Activated CD4-positive, alpha-beta T cell treated with anti-CD3 and anti-CD28 coated beads, Interleukin-2, amount 10 ng/mL, durations not matched to agents 24 days and 14 days (primary cell): Measurements from ENCODE around the gene FAM20A. TPM values are rescaled to one million over a fixed set of nuclear protein-coding genes. Genes with fewer than 3 reads are reported as not detected.
A peak's percentile ranks its signal among the peaks of the same experiment; 100 is the strongest.
"Not testable (repeated sequence)": the region's sequence is repeated elsewhere in the genome, so short reads cannot be mapped to it uniquely, and the experiment has no call there.

Experiments used
- DNase-seq: peaks from one replicate; pipeline ENCODE4 v3.0.0; 2022
- H3K27ac Mint-ChIP-seq: one replicate; pipeline ENCODE4 v1.8.0; 2022; ENCODE audit warnings: mild to moderate bottlenecking, mixed read lengths
- H3K27me3 Mint-ChIP-seq: one replicate; pipeline ENCODE4 v1.8.0; 2022; ENCODE audit warnings: mixed read lengths
- H3K36me3 Mint-ChIP-seq: one replicate; pipeline ENCODE4 v1.8.0; 2022; ENCODE audit warnings: low read depth, mild to moderate bottlenecking, mixed read lengths
- H3K4me1 Mint-ChIP-seq: one replicate; pipeline ENCODE4 v1.8.0; 2021; ENCODE audit warnings: mixed read lengths
- H3K4me3 Mint-ChIP-seq: one replicate; pipeline ENCODE4 v1.8.0; 2022; ENCODE audit warnings: mild to moderate bottlenecking, moderate library complexity, mixed read lengths
- H3K9me3 Mint-ChIP-seq: one replicate; pipeline ENCODE4 v1.8.0; 2021; ENCODE audit warnings: mixed read lengths
- intact Hi-C: fragments of 100-400 bp; cut with micrococcal nuclease; formaldehyde crosslinking; loops from one replicate; pipeline ENCODE4 v1.15.1; 2023
- total RNA-seq: library from RNA; stranded (reverse); gene quantifications from 2 replicates; pipeline ENCODE4 v1.2.3, GENCODE V29; 2022

FAM20A gene
- total RNA-seq, 1 donor from 2014 or later, result not detected

- H3K27me3 Mint-ChIP-seq, result no peaks in the 10 kb centered on the region
- H3K4me3 Mint-ChIP-seq, result no peak overlapping the region
- H3K4me1 Mint-ChIP-seq, result peaks cover 20% of the 10 kb centered on the region
Measured at GRCh38 chr17:68522266-68522665, 78.9 kb downstream of the FAM20A start.

GRCh38 chr17:68519911-68520310 lies 81.3 kb downstream of the FAM20A start:
- Mint-ChIP-seq H3K4me3 (no peak overlapping the region), H3K36me3 (peaks cover 62% of the 10 kb centered on the region), H3K4me1 (peaks cover 31% of the 10 kb centered on the region), H3K27ac (no peak overlapping the region), H3K9me3 (no peaks in the 10 kb centered on the region), H3K27me3 (no peaks in the 10 kb centered on the region)
- DNase-seq, result no peak
- intact Hi-C loops, result loop anchor here (10.0 kb wide), 1 partner anchor 805 kb away; the partner anchor contains the start of gene ABCA5

More at GRCh38 chr17:68522266-68522665, 78.9 kb downstream of the FAM20A start:
- H3K36me3 Mint-ChIP-seq, result peaks cover 64% of the 10 kb centered on the region
- DNase-seq, result no peak
- H3K9me3 Mint-ChIP-seq, result no peaks in the 10 kb centered on the region
- no peak overlapping the region for H3K27ac Mint-ChIP-seq
- intact Hi-C loops, result no loop called here

DNA sequence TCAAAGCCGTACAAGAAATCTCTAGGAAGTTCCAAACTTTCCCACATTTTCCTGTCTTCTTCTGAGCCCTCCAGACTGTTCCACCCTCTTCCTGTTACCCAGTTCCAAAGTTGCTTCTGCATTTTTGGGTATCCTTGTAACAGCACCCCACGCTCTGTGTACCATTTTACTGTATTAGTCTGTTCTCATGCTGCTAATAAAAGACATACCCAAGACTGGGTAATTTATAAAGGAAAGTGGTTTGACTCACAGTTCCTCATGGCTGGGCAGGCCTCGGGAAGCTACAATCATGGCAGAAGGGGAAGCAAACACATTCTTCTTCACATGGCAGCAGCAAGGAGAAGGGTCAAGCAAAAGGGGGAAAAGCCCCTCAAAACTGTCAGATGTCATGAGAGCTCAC lies 82.1 kb downstream of the FAM20A start:
- not testable (repeated sequence) for H3K27me3 Mint-ChIP-seq, H3K4me3 Mint-ChIP-seq, DNase-seq, H3K9me3 Mint-ChIP-seq
- intact Hi-C loops, result loop anchor here (10.0 kb wide), 1 partner anchor 806 kb away; the partner anchor contains the start of gene ABCA5
- peaks cover 39% of the 10 kb centered on the region for H3K4me1 Mint-ChIP-seq
- H3K27ac Mint-ChIP-seq, result peak overlapping the region; percentile 52
- H3K36me3 Mint-ChIP-seq, result peaks cover 61% of the 10 kb centered on the region

DNA sequence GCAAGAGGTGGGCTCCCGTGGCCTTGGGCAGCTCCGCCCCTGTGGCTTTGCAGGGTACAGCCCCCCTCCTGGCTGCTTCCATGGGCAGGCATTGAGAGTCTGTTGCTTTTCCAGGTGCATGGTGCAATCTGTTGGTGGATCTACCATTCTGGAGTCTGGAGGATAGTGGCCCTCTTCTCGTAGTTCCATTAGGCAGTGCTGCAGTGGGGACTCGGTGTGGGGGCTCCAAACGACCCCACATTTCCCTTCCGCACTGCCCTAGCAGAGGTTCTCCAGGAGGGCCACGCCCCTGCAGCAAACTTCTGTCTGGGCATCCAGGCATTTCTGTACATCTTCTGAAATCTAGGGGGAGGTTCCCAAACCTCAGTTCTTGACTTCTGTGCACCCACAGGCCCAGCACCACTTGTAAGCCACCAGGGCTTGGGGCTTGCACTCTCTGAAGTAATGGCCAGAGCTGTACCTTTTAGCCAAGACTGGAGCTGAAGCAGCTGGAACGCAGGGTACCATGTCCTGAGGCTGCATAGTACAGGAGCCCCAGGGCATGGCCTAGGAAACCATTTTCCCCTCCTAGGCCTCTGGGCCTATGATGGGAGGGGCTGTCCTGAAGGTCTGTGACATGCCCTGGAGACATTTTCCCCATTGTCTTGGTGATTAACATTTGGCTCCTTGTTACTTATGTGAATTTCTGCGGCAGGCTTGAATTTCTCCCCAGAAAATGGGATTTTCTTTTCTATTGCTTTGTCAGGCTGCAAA lies 82.9 kb downstream of the FAM20A start:
- intact Hi-C loops, result loop anchor here (10.0 kb wide), 1 partner anchor 807 kb away; the partner anchor contains the start of gene ABCA5
- Mint-ChIP-seq H3K9me3 (no peaks in the 10 kb centered on the region), H3K27ac (no peak overlapping the region), H3K4me3 (no peak overlapping the region), H3K4me1 (peaks cover 47% of the 10 kb centered on the region), H3K36me3 (peaks cover 61% of the 10 kb centered on the region), H3K27me3 (no peaks in the 10 kb centered on the region)
- DNase-seq, result no peak

GRCh38 chr17:68517605-68518004 lies 83.6 kb downstream of the FAM20A start:
- H3K4me3 Mint-ChIP-seq, H3K27me3 Mint-ChIP-seq, H3K27ac Mint-ChIP-seq, H3K9me3 Mint-ChIP-seq, DNase-seq: not testable (repeated sequence)
- H3K36me3 Mint-ChIP-seq, result peaks cover 58% of the 10 kb centered on the region
- H3K4me1 Mint-ChIP-seq, result peaks cover 45% of the 10 kb centered on the region
- intact Hi-C loops, result loop anchor here (10.0 kb wide), 1 partner anchor 807 kb away; the partner anchor contains the start of gene ABCA5

DNA sequence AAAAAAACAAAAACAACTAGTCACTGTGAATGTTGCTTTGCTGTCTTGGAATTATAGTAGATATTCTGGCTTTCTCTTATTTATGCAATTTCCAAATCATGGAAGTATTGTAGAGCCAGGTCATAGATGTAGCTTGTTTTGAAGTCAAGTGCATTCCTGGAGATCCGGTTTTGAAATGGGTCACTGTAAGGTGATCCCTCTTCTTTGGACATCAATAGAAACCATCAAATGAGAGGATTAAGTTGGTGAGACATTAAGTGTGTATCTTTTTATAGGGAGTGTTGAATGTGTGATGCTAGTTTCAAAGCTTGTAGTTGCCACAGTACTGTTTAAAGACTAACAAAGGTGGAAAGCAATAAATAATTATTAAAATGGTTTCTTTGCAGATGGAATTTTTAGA lies 84.4 kb downstream of the FAM20A start:
- H3K36me3 Mint-ChIP-seq, result peaks cover 52% of the 10 kb centered on the region
- H3K4me3 Mint-ChIP-seq, result no peak overlapping the region
- DNase-seq, result no peak
- no peaks in the 10 kb centered on the region for H3K9me3 Mint-ChIP-seq
- H3K4me1 Mint-ChIP-seq, result peaks cover 42% of the 10 kb centered on the region
- intact Hi-C loops, result loop anchor here (10.0 kb wide), 1 partner anchor 808 kb away; the partner anchor contains the start of gene ABCA5
- no peak overlapping the region for H3K27ac Mint-ChIP-seq
- no peaks in the 10 kb centered on the region for H3K27me3 Mint-ChIP-seq

DNA sequence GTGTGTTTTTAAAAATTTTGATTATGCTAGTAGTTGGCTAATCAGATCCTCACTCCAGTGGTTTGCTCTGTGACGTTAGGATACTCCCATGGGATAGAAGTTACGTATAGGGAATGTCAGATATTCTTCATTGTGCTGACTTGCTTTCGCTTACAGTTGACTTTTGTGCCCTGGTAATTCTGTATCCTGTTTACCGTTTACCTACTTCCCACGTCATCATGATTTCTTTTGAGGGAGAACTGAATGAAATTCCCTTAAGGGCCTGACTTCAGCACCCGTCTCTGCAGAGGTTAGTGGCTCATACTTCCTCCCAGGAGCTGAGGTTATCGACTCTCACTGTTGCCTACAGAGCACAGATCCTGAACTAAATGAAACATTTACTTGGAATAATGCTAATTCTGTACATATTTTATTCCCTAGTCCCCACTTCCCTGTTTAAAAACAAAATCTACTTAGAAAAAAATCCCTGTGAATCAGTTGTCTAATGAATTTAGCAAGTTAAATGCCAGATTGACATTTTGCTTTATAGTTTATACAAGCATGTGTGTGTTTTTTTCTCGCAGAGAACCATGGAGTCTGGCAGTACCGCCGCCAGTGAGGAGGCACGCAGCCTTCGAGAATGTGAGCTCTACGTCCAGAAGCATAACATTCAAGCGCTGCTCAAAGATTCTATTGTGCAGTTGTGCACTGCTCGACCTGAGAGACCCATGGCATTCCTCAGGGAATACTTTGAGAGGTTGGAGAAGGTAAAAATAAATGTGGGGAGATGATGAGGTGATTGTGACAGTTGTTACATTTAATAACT lies 86.1 kb downstream of the FAM20A start:
- peaks cover 49% of the 10 kb centered on the region for H3K36me3 Mint-ChIP-seq
- intact Hi-C loops, result loop anchor here (5.0 to 10.0 kb wide), 4 partner anchors 223 to 810 kb away; partner anchors contain the start of genes ABCA5, AMZ2, ARSG and SLC16A6
- H3K4me1 Mint-ChIP-seq, result peaks cover 54% of the 10 kb centered on the region
- H3K4me3 Mint-ChIP-seq, result peak overlapping the region; percentile 99
- H3K27ac Mint-ChIP-seq, result no peak overlapping the region
- no peaks in the 10 kb centered on the region for H3K27me3 Mint-ChIP-seq
- no peaks in the 10 kb centered on the region for H3K9me3 Mint-ChIP-seq
- DNase-seq, result no peak

DNA sequence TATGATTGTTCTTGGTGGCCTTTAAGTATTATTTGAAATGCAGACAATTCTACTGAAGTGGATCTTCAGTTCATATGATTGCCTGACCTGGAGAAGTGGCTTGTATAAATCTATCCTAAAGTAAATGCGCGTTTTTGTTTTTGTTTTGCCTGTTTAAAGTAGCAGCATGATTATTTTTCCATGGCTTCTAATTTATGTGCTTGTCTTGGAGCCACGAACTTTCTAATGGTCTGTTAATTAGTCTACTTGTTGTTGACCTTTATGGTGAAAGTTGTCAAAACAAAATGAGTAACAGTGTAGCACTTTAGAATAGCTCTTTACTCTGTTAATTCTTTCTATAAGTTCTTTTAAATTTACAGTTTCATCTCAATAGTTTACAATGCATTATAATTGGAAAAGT lies 87.2 kb downstream of the FAM20A start:
- peaks cover 44% of the 10 kb centered on the region for H3K36me3 Mint-ChIP-seq

DNA sequence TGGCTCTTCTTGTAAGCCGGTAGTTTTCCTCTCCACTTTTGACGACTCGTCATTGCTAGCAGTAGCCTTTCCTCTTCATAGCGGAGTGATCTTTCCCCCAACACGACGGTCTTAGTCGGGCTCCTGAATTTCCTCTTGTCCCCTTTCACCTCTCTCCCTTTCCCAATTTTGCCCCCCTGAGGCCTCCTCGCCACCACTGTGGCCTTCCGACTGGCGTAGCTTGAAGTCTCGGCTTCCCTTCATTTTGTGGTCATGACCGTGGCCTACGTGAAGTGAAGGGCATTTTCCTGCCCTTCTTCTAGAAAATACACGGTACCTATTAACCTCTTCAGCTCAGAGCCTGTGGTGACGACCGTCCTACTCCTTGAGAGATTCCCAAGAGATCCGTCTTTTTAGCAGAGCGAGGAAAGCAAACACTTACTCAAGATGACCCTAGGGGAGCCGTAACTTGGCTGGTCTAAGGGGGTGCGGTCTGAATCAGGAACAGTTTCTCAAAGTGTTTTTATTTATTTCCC lies 88.2 kb downstream of the FAM20A start:
- intact Hi-C loops, result loop anchor here (5.0 to 10.0 kb wide), 4 partner anchors 221 to 812 kb away; partner anchors contain the start of genes ABCA5, AMZ2, ARSG and SLC16A6
- peaks cover 58% of the 10 kb centered on the region for H3K4me1 Mint-ChIP-seq
- H3K27ac Mint-ChIP-seq, result peak overlapping the region; percentile 97
- H3K27me3 Mint-ChIP-seq, result no peaks in the 10 kb centered on the region
- H3K9me3 Mint-ChIP-seq, result no peaks in the 10 kb centered on the region
- peak; percentile 75 for DNase-seq
- peaks cover 37% of the 10 kb centered on the region for H3K36me3 Mint-ChIP-seq
- peak overlapping the region; percentile 99 for H3K4me3 Mint-ChIP-seq

More for the DNA sequence above, 87.2 kb downstream of the FAM20A start:
- H3K4me3 Mint-ChIP-seq, result peak overlapping the region; percentile 99
- H3K27me3 Mint-ChIP-seq, result no peaks in the 10 kb centered on the region
- H3K27ac Mint-ChIP-seq, result peak overlapping the region; percentile 97
- peaks cover 55% of the 10 kb centered on the region for H3K4me1 Mint-ChIP-seq
- intact Hi-C loops, result loop anchor here (5.0 to 10.0 kb wide), 4 partner anchors 222 to 811 kb away; partner anchors contain the start of genes ABCA5, AMZ2, ARSG and SLC16A6
- no peak for DNase-seq
- no peaks in the 10 kb centered on the region for H3K9me3 Mint-ChIP-seq

- no peaks in the 10 kb centered on the region for H3K9me3 Mint-ChIP-seq
- DNase-seq, result peak; percentile 98
- no peaks in the 10 kb centered on the region for H3K27me3 Mint-ChIP-seq
- H3K4me3 Mint-ChIP-seq, result peak within 1 kb of the TSS; percentile 99
- H3K36me3 Mint-ChIP-seq, result peaks cover 31% of the 10 kb centered on the region
- intact Hi-C loops, result loop anchor here (5.0 to 10.0 kb wide), 4 partner anchors 220 to 812 kb away; partner anchors contain the start of genes ABCA5, AMZ2, ARSG and SLC16A6
- H3K27ac Mint-ChIP-seq, result peak within 1 kb of the TSS; percentile 99
- peaks cover 61% of the 10 kb centered on the region for H3K4me1 Mint-ChIP-seq
Measured at GRCh38 chr17:68512247-68512959, 88.8 kb downstream of the FAM20A start, which contains the start of gene PRKAR1A. PRKAR1A (plus strand) TSS chr17:68512430; CDS start chr17:68515400, 2,970 bp downstream.

- Mint-ChIP-seq H3K27ac (peak overlapping the region; percentile 99), H3K4me1 (peaks cover 62% of the 10 kb centered on the region), H3K27me3 (no peaks in the 10 kb centered on the region), H3K4me3 (peak overlapping the region; percentile 94), H3K36me3 (peaks cover 26% of the 10 kb centered on the region), H3K9me3 (no peaks in the 10 kb centered on the region)
- DNase-seq, result peak; percentile 92
- intact Hi-C loops, result loop anchor here (5.0 to 10.0 kb wide), 4 partner anchors 219 to 813 kb away; partner anchors contain the start of genes ABCA5, AMZ2, ARSG and SLC16A6
Measured at GRCh38 chr17:68511671-68512246, 89.4 kb downstream of the FAM20A start.

DNA sequence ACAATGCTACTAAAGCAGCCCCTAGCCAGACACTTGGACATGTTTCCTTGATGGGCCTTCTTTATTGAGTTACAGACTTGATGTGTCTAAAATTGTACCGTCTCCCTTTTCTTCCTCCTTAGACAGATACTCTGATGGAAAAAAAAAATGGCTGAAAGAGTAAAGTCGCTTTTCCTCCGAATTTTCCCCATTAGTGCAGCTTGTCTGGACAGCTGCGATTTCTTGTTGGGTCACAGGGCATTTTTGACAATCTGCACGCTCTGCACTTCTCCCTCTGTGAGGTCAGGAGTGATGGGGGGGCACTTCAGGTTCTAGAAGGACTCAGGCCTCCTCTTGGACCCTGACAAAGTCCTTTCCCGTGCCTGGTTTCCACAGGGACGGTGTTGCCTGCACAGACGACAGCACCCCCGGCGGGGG lies 89.9 kb downstream of the FAM20A start:
- intact Hi-C loops, result loop anchor here (5.0 to 10.0 kb wide), 4 partner anchors 219 to 814 kb away; partner anchors contain the start of genes ABCA5, AMZ2, ARSG and SLC16A6
- DNase-seq, result no peak
- Mint-ChIP-seq H3K9me3 (no peaks in the 10 kb centered on the region), H3K27ac (peak overlapping the region; percentile 82), H3K4me3 (peak overlapping the region; percentile 94), H3K27me3 (no peaks in the 10 kb centered on the region), H3K4me1 (peaks cover 60% of the 10 kb centered on the region), H3K36me3 (peaks cover 24% of the 10 kb centered on the region)
